ENCODE measurements around the gene OSM. TPM values are rescaled to one million over a fixed set of nuclear protein-coding genes. Genes with fewer than 3 reads are reported as not detected.
A peak's percentile ranks its signal among the peaks of the same experiment; 100 is the strongest.

OSM gene
- total RNA-seq, 1 donor from 2014 or later = not detected

DNA sequence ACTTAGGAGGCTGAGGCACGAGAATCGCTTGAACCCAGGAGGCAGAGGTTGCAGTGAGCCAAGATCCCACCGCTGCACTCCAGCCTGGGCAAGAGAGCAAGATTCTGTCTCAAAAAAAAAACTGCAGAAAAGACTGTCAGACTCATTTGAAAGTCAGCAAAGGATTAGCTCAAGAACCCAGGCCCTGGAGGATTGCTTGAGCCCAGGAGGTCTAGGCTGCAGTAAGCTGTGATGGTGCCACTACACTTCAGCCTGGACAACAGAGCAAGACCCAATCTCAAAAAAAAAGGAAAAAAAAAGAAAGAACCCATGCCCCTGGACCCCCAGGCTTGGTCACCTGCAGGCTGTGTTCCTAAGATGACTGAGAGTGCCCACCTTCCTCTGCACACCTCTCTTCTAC, 36.3 kb downstream of the OSM start:
- no peak for DNase-seq (ENCODE audit: low read depth)
- Histone ChIP-seq H3K4me3 (ENCODE audit: low read depth, low read length) (no peak overlapping the region), H3K36me3 (ENCODE audit: control insufficient read depth, insufficient read depth, low read length) (no peaks in the 10 kb centered on the region), H3K27me3 (ENCODE audit: control insufficient read depth, insufficient read depth, low read length) (no peaks in the 10 kb centered on the region)
- TF ChIP-seq CTCF (IDR thresholded peaks at IDR 0.05; ENCODE audit: insufficient read depth, low read length, poor library complexity, severe bottlenecking) = no peak

- Histone ChIP-seq H3K4me3 (ENCODE audit: low read depth, low read length) (no peak overlapping the region), H3K27me3 (ENCODE audit: control insufficient read depth, insufficient read depth, low read length) (no peaks in the 10 kb centered on the region), H3K36me3 (ENCODE audit: control insufficient read depth, insufficient read depth, low read length) (no peaks in the 10 kb centered on the region)
- TF ChIP-seq CTCF (IDR thresholded peaks at IDR 0.05; ENCODE audit: insufficient read depth, low read length, poor library complexity, severe bottlenecking) = no peak
- peak; percentile 81 for DNase-seq (ENCODE audit: low read depth)
Observed at GRCh38 chr22:30228509-30229359, 37.9 kb downstream of the OSM start.

DNA sequence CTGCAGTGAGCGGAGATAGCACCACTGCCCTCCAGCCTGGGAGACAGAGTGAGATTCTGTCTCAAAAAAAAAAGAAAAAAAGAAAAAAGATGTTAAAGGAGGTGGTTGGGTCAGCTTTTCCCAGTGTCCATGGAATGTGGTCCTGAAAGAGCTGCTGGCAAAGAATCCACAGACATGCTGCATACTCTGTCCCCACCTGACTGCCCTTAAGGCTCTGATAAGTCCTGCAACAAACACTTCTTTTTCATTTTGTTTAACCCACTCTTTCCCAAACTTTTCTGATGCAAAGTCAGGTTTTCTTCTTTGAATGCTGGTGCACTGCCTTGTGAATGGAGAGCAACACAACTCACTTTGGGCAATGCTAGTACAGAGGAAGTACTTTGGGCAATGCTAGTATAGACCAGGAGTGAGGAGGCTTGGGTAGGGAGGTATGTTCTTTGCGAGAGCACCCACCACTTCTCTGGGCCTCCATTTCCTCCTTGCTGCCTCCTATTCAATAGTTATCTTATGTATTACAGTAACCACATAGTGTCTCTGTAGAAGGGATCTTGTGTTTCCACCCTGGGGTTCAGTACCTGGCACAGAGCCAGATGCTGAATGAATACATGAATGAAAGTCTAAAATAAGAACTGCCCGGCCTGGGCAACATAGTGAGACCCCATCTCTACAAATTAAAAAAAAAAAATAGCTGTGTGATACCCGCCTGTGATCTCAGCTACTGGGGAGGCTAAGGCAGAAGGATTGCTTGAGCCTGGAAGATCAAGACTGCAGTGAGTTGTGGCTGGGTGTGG, 39.0 kb downstream of the OSM start:
- no peak for TF ChIP-seq CTCF (IDR thresholded peaks at IDR 0.05; ENCODE audit: insufficient read depth, low read length, poor library complexity, severe bottlenecking)
- DNase-seq (ENCODE audit: low read depth) = no peak
- no peaks in the 10 kb centered on the region for H3K27me3 ChIP-seq (ENCODE audit: control insufficient read depth, insufficient read depth, low read length)
- no peak overlapping the region for H3K4me3 ChIP-seq (ENCODE audit: low read depth, low read length)
- H3K36me3 ChIP-seq (ENCODE audit: control insufficient read depth, insufficient read depth, low read length) = no peaks in the 10 kb centered on the region

DNA sequence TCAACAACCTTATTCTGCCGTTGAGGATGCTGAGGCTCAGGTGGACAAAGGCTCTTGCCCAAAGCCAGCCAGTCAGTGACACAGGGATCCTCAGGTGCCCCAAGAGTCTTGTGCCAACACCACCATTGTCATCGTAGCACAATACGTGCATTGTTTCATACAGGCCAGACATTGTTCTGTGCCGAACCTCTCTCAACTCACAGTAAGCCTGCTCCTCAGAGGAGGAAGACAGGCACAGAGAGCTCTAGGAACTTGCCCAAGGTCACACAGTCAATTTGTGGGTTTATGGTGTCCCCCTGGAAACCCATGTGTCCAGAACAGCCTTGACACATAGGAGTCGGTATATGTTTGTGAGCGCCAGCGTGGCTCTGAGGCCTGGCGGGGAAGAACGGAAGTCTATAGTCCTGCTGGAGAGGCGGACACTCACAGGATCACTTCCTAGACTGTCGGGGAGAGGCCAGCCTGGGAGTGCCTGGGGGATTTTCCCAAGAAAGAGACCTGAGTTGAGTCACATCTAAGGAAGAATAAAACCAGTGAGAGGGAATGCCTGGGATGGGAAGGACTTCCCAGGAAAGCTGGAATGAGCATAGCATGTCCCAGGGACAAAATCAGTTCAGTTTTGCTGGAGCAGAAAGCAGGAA, 40.3 kb downstream of the OSM start:
- no peak for TF ChIP-seq CTCF (IDR thresholded peaks at IDR 0.05; ENCODE audit: insufficient read depth, low read length, poor library complexity, severe bottlenecking)
- Histone ChIP-seq H3K36me3 (ENCODE audit: control insufficient read depth, insufficient read depth, low read length) (no peaks in the 10 kb centered on the region), H3K4me3 (ENCODE audit: low read depth, low read length) (no peak overlapping the region), H3K27me3 (ENCODE audit: control insufficient read depth, insufficient read depth, low read length) (no peaks in the 10 kb centered on the region)
- no peak for DNase-seq (ENCODE audit: low read depth)

GRCh38 chr22:30225220-30225927, 41.3 kb downstream of the OSM start:
- Histone ChIP-seq H3K36me3 (ENCODE audit: control insufficient read depth, insufficient read depth, low read length) (no peaks in the 10 kb centered on the region), H3K4me3 (ENCODE audit: low read depth, low read length) (no peak overlapping the region), H3K27me3 (ENCODE audit: control insufficient read depth, insufficient read depth, low read length) (no peaks in the 10 kb centered on the region)
- DNase-seq (ENCODE audit: low read depth) = no peak
- no peak for TF ChIP-seq CTCF (IDR thresholded peaks at IDR 0.05; ENCODE audit: insufficient read depth, low read length, poor library complexity, severe bottlenecking)
